CD14-positive monocyte (primary cell): Measurements from ENCODE around the gene KAZN. TPM values are rescaled to one million over a fixed set of nuclear protein-coding genes. Genes with fewer than 3 reads are reported as not detected.

Experiments
- DNase-seq, 3 donors: peaks; one replicate each; pipeline ENCODE4 v3.0.0-alpha.2; 2011 to 2022
- H2AFZ ChIP-seq: 2 replicates; pipeline ENCODE4 v1.6.0; 2012; ENCODE audit warnings: mild to moderate bottlenecking, low read depth, low read length, inconsistent platforms; ENCODE audit not compliant: insufficient read depth, poor library complexity, severe bottlenecking
- H3K27ac ChIP-seq, 2 donors: 1 replicate in 1 of 2; 2 replicates in 1 of 2; pipeline ENCODE4 v1.5.1; 2012 to 2013; ENCODE audit warnings: low read length in 2 of 2, control low read depth in 1 of 2, inconsistent platforms in 1 of 2, low read depth in 1 of 2, mild to moderate bottlenecking in 1 of 2
- H3K27me3 ChIP-seq, 2 donors: one replicate each; pipeline versions ENCODE4 v1.6.0 to v1.6.1; 2011 to 2013; ENCODE audit warnings: low read length in 2 of 2; ENCODE audit not compliant: control insufficient read depth in 2 of 2, insufficient read depth in 2 of 2
- H3K36me3 ChIP-seq, 2 donors: replicated peaks in 1 of 2; 1 replicate in 1 of 2; 2 replicates in 1 of 2; pipeline versions ENCODE4 v1.5.1 to v1.6.1; 2012 to 2013; ENCODE audit warnings: low read length in 2 of 2, control low read depth in 1 of 2, inconsistent platforms in 1 of 2, mild to moderate bottlenecking in 1 of 2; ENCODE audit not compliant: insufficient read depth in 2 of 2, control insufficient read depth in 1 of 2
- H3K4me1 ChIP-seq, 2 donors: 1 replicate in 1 of 2; 2 replicates in 1 of 2; pipeline versions ENCODE4 v1.5.1 to v1.6.1; 2012 to 2013; ENCODE audit warnings: low read length in 2 of 2, control low read depth in 1 of 2, inconsistent platforms in 1 of 2, mild to moderate bottlenecking in 1 of 2, moderate library complexity in 1 of 2; ENCODE audit not compliant: insufficient read depth in 2 of 2, control insufficient read depth in 1 of 2
- H3K4me2 ChIP-seq: replicated peaks from 2 replicates; pipeline ENCODE3; 2012; ENCODE audit warnings: low read length, moderate library complexity, mild to moderate bottlenecking; ENCODE audit not compliant: poor library complexity, severe bottlenecking; ENCODE audit errors: extremely low read depth
- H3K4me3 ChIP-seq, 3 experiments: fragments of 200-600 bp in 1 of 3; sonication (generic) in 1 of 3; replicated peaks in 1 of 3; 1 replicate in 2 of 3; 2 replicates in 1 of 3; pipeline ENCODE4 v1.5.1; 2011 to 2013; ENCODE audit warnings: low read length in 3 of 3, mild to moderate bottlenecking in 3 of 3, control low read depth in 2 of 3, low read depth in 2 of 3, inconsistent platforms in 1 of 3, moderate library complexity in 1 of 3
- H3K79me2 ChIP-seq: 2 replicates; pipeline ENCODE4 v1.6.0; 2012; ENCODE audit warnings: mild to moderate bottlenecking, control low read depth, inconsistent platforms, low read length, moderate library complexity; ENCODE audit not compliant: insufficient read depth
- H3K9ac ChIP-seq: 2 replicates; pipeline ENCODE4 v1.6.0; 2017; ENCODE audit warnings: low read length, mild to moderate bottlenecking; ENCODE audit not compliant: insufficient read depth, poor library complexity, severe bottlenecking
- H3K9me3 ChIP-seq, 2 donors: replicated peaks in 1 of 2; 1 replicate in 1 of 2; 2 replicates in 1 of 2; pipeline versions ENCODE4 v1.5.1 to v1.6.1; 2012 to 2013; ENCODE audit warnings: low read length in 2 of 2, control low read depth in 1 of 2; ENCODE audit not compliant: control insufficient read depth in 1 of 2, insufficient read depth in 1 of 2
- H4K20me1 ChIP-seq: 2 replicates; pipeline ENCODE4 v1.6.0; 2012; ENCODE audit warnings: mild to moderate bottlenecking, low read length, control low read depth, moderate library complexity; ENCODE audit not compliant: insufficient read depth
- H3K27ac Mint-ChIP-seq, 7 donors: one replicate each; pipeline ENCODE4 v1.8.0; 2020; ENCODE audit warnings: mild to moderate bottlenecking in 7 of 7, mixed read lengths in 7 of 7, moderate library complexity in 6 of 7, inconsistent platforms in 2 of 7
- H3K27me3 Mint-ChIP-seq, 3 donors: one replicate each; pipeline ENCODE4 v1.8.0; 2021 to 2022; ENCODE audit warnings: low read depth in 3 of 3, mild to moderate bottlenecking in 3 of 3, mixed read lengths in 3 of 3, moderate library complexity in 3 of 3, inconsistent platforms in 1 of 3
- H3K36me3 Mint-ChIP-seq, 2 donors: one replicate each; pipeline ENCODE4 v1.8.0; 2020; ENCODE audit warnings: mixed read lengths in 2 of 2, inconsistent platforms in 1 of 2, mild to moderate bottlenecking in 1 of 2
- H3K4me1 Mint-ChIP-seq: one replicate; pipeline ENCODE4 v1.8.0; 2020; ENCODE audit warnings: mild to moderate bottlenecking, mixed read lengths
- H3K4me3 Mint-ChIP-seq, 2 donors: one replicate each; pipeline ENCODE4 v1.8.0; 2020; ENCODE audit warnings: mild to moderate bottlenecking in 2 of 2, mixed read lengths in 2 of 2, moderate library complexity in 1 of 2
- H3K9me3 Mint-ChIP-seq, 7 donors: one replicate each; pipeline ENCODE4 v1.8.0; 2020 to 2022; ENCODE audit warnings: mixed read lengths in 7 of 7, mild to moderate bottlenecking in 6 of 7, moderate library complexity in 6 of 7, inconsistent platforms in 2 of 7
- WGBS: methylation state at CpG from one replicate; pipeline ENCODE4 v1.1.5; 2013; ENCODE audit warnings: missing lambda C conversion rate; ENCODE audit not compliant: insufficient coverage; 5-methylcytosine and 5-hydroxymethylcytosine counted together
- intact Hi-C, 2 donors: fragments of 100-400 bp; cut with micrococcal nuclease; formaldehyde crosslinking; loops; one replicate each; pipeline versions ENCODE4 v1.15.0 to v1.15.1; 2023
- polyA plus RNA-seq, 3 donors: library from polyadenylated mRNA; depleted of rRNA in 1 of 3; unstranded in 2 of 3; stranded (reverse) in 1 of 3; fragments of 300-500 nt in 2 of 3; fragments of >200 nt in 1 of 3; fragmentation: Illumina TruSeq in 2 of 3; gene quantifications; 1 replicate in 2 of 3; 2 replicates in 1 of 3; pipeline ENCODE4 v1.2.3, GENCODE V29; 2012 to 2021
- TF ChIP-seq, protein P1 (sequence below): fragments of 200-600 bp; IDR thresholded peaks from one replicate; pipeline ENCODE4 v1.8.0; 2022; ENCODE audit warnings: antibody characterized with exemption, mild to moderate bottlenecking

Gene KAZN
- polyA plus RNA-seq, 3 donors: not detected

DNA sequence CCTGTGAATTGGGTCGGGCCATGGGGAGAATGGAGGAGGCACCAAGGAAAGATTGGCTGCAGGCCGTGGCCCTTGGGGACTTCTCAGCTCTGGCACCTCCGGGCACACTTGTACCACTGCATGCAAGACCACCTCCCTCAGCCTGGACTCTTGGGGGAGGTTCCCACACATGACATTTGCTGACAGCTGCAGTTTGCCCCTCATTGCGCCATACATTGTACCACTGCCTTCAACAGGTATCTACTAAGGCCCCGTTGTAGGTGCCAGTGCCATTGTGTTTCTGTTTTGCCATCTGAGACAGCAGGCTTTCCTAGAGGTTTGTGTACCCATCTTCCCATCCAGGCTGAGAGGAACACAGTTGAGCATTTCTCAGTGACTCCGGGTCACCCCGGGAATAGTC is 395.7 kb downstream of the KAZN start:
- Mint-ChIP-seq H3K4me3 (no peak overlapping the region), H3K36me3 (no peaks in the 10 kb centered on the region), H3K4me1 (peaks cover 2% of the 10 kb centered on the region), H3K27ac (no peak overlapping the region), H3K9me3 (no peaks in the 10 kb centered on the region), H3K27me3 (peaks cover 0 to 6% (median 0%) of the 10 kb centered on the region in 3 donors)
- Histone ChIP-seq H3K4me1 (peaks cover 0 to 2% of the 10 kb centered on the region in 2 donors), H3K27ac (no peak overlapping the region), H3K36me3 (no peaks in the 10 kb centered on the region), H3K4me3 (no peak overlapping the region), H3K27me3 (no peaks in the 10 kb centered on the region), H3K9me3 (no peaks in the 10 kb centered on the region), H3K9ac (no peak overlapping the region), H4K20me1 (no peaks in the 10 kb centered on the region), H2AFZ (no peak overlapping the region), H3K4me2 (no peak overlapping the region), H3K79me2 (no peaks in the 10 kb centered on the region)
- 76% methylated on average over 4 of the region's 7 CpGs for WGBS
- DNase-seq: no peak
- TF ChIP-seq, protein P1, sequence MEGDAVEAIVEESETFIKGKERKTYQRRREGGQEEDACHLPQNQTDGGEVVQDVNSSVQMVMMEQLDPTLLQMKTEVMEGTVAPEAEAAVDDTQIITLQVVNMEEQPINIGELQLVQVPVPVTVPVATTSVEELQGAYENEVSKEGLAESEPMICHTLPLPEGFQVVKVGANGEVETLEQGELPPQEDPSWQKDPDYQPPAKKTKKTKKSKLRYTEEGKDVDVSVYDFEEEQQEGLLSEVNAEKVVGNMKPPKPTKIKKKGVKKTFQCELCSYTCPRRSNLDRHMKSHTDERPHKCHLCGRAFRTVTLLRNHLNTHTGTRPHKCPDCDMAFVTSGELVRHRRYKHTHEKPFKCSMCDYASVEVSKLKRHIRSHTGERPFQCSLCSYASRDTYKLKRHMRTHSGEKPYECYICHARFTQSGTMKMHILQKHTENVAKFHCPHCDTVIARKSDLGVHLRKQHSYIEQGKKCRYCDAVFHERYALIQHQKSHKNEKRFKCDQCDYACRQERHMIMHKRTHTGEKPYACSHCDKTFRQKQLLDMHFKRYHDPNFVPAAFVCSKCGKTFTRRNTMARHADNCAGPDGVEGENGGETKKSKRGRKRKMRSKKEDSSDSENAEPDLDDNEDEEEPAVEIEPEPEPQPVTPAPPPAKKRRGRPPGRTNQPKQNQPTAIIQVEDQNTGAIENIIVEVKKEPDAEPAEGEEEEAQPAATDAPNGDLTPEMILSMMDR: no peak
- intact Hi-C loops: no loop called here

DNA sequence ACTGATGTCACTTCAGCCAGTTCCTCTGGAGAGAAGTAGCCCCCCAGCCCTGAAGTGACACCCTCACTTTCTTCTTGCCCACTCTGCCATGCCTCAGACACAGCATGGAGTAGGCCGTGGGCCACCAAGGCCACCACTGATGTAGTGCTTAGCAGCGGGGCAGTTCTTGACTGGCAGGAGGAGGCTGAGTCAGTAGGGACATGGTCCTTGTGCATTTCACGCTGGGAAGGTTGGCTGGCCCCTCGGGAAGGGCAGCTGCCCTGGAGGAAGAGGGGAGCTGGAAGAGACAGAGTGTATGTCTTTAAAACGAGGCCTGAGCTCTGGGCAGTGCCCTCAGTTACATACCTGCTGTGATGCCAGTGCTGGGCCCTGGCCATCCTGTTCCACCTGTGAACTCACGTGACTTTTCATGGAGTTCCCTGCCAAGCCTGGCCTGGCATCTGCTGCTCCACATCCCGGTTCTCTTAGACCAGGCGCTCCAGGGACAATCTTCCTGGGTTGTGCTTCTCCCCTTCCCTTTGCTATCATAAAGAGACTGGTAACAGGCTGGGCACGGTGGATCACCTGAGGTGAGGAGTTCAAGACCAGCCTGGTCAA is 396.5 kb downstream of the KAZN start:
- Histone ChIP-seq H4K20me1 (no peaks in the 10 kb centered on the region), H3K79me2 (no peaks in the 10 kb centered on the region), H3K9me3 (no peaks in the 10 kb centered on the region), H3K4me1 (peaks cover 0 to 2% of the 10 kb centered on the region in 2 donors), H3K4me2 (no peak overlapping the region), H3K4me3 (no peak overlapping the region), H3K9ac (no peak overlapping the region), H2AFZ (no peak overlapping the region), H3K36me3 (no peaks in the 10 kb centered on the region), H3K27me3 (no peaks in the 10 kb centered on the region), H3K27ac (no peak overlapping the region)
- intact Hi-C loops: no loop called here
- Mint-ChIP-seq H3K27me3 (peaks cover under 1 to 6% (median 2%) of the 10 kb centered on the region in 3 donors), H3K36me3 (no peaks in the 10 kb centered on the region), H3K4me1 (peaks cover 2% of the 10 kb centered on the region), H3K4me3 (no peak overlapping the region), H3K9me3 (no peaks in the 10 kb centered on the region), H3K27ac (no peak overlapping the region)
- DNase-seq: no peak
- WGBS: 93% methylated on average over 5 of the region's 9 CpGs
- TF ChIP-seq, protein P1: no peak
